GM12878 (cell line): ENCODE measurements around the gene UEVLD. TPM values are rescaled to one million over a fixed set of nuclear protein-coding genes. Genes with fewer than 3 reads are reported as not detected.

Experiments used
- ATF2 ChIP-seq: IDR thresholded peaks from 2 replicates; pipeline ENCODE4 v1.6.1; 2012; ENCODE audit warnings: low read length, inconsistent platforms
- BCL11A ChIP-seq: IDR thresholded peaks from 2 replicates; pipeline ENCODE4 v1.6.1; 2011; ENCODE audit warnings: low read depth, low read length
- BCLAF1 ChIP-seq: fragments of 450-650 bp; IDR thresholded peaks from 2 replicates; pipeline ENCODE4 v1.6.1; 2017; ENCODE audit warnings: antibody characterized with exemption, mild to moderate bottlenecking, moderate library complexity
- CEBPB ChIP-seq, 2 experiments: fragments of 150-350 bp in 1 of 2; IDR thresholded peaks; 2 replicates each; pipeline ENCODE4 v1.6.1; 2012 to 2014; ENCODE audit warnings: low read depth in 2 of 2, low read length in 2 of 2, borderline replicate concordance in 1 of 2, inconsistent platforms in 1 of 2
- CREB1 ChIP-seq: IDR thresholded peaks from 2 replicates; pipeline ENCODE4 v1.6.1; 2012; ENCODE audit warnings: low read depth, mild to moderate bottlenecking, inconsistent platforms
- CREM ChIP-seq: IDR thresholded peaks from 2 replicates; pipeline ENCODE4 v1.6.1; 2014; ENCODE audit warnings: antibody characterized with exemption, low read depth
- GATAD2B ChIP-seq: fragments of 450-650 bp; conservative IDR thresholded peaks from 2 replicates; pipeline ENCODE4 v1.6.1; 2017; ENCODE audit warnings: low read depth, mild to moderate bottlenecking, moderate library complexity
- HDGF ChIP-seq: fragments of 450-650 bp; IDR thresholded peaks from 2 replicates; pipeline ENCODE4 v1.6.1; 2016; ENCODE audit warnings: antibody characterized with exemption
- NR2C2 ChIP-seq: IDR thresholded peaks from 2 replicates; pipeline ENCODE4 v1.6.1; 2011; ENCODE audit warnings: borderline replicate concordance, low read depth; ENCODE audit not compliant: control insufficient read depth, insufficient read length
- POLR2AphosphoS5 ChIP-seq: IDR thresholded peaks from 2 replicates; pipeline ENCODE4 v1.6.1; 2011; ENCODE audit warnings: mild to moderate bottlenecking, low read length, inconsistent platforms
- PRDM15 ChIP-seq: fragments of 450-650 bp; formaldehyde crosslinking; IDR thresholded peaks from 2 replicates; pipeline ENCODE4 v1.4.0; 2020; ENCODE audit warnings: mild to moderate bottlenecking, moderate library complexity
- RCOR1 ChIP-seq: conservative IDR thresholded peaks from 2 replicates; pipeline ENCODE4 v1.6.1; 2012; ENCODE audit warnings: low read depth, low read length, improper control_type of control experiment
- RFX5 ChIP-seq: IDR thresholded peaks from 2 replicates; pipeline ENCODE4 v1.6.1; 2011; ENCODE audit warnings: low read depth, low read length, improper control_type of control experiment
- STAT3 ChIP-seq: IDR thresholded peaks from 2 replicates; pipeline ENCODE4 v1.6.1; 2011; ENCODE audit warnings: low read depth, low read length, improper control_type of control experiment
- TBL1XR1 ChIP-seq: IDR thresholded peaks from 2 replicates; pipeline ENCODE4 v1.6.1; 2012; ENCODE audit warnings: low read depth, low read length, improper control_type of control experiment
- ZBTB4 ChIP-seq: fragments of 450-650 bp; formaldehyde crosslinking; IDR thresholded peaks from 2 replicates; pipeline ENCODE4 v1.4.0; 2022; ENCODE audit warnings: mild to moderate bottlenecking, moderate library complexity
- ZNF24 ChIP-seq: fragments of 450-650 bp; IDR thresholded peaks from 2 replicates; pipeline ENCODE4 v1.6.1; 2017; ENCODE audit warnings: antibody characterized with exemption, mild to moderate bottlenecking
- ZNF622 ChIP-seq: fragments of 450-650 bp; IDR thresholded peaks from 2 replicates; pipeline ENCODE4 v1.6.1; 2017; ENCODE audit warnings: mild to moderate bottlenecking, inconsistent platforms
- ZSCAN29 ChIP-seq: fragments of 450-650 bp; IDR thresholded peaks from 2 replicates; pipeline ENCODE4 v1.6.1; 2017; ENCODE audit warnings: mild to moderate bottlenecking, moderate library complexity
- polyA plus RNA-seq, 11 experiments: library from polyadenylated mRNA; depleted of rRNA in 4 of 11; unstranded in 6 of 11; stranded (reverse) in 5 of 11; fragments of >200 nt; fragmentation: Nextera tagmentation in 4 of 11; fragmentation: Illumina TruSeq in 1 of 11; extraction: Ambion mirVana in 4 of 11; extraction: Trizol in 1 of 11; gene quantifications; 1 replicate in 1 of 11; 2 replicates in 10 of 11; pipeline versions ENCODE4 v1.2.1 to v1.2.3, GENCODE V29; 2011 to 2016; ENCODE audit warnings: inconsistent platforms in 2 of 11, missing spikeins in 2 of 11, low read depth in 1 of 11
- total RNA-seq, 4 experiments: library from RNA; depleted of rRNA in 3 of 4; stranded (reverse); fragments of >200 nt in 3 of 4; fragmentation: Illumina TruSeq in 1 of 4; extraction: Trizol in 1 of 4; gene quantifications; 2 replicates each; pipeline versions ENCODE4 v1.2.1 to v1.2.3, GENCODE V29; 2013 to 2021

Gene UEVLD
- total and polyA plus RNA-seq, 10 of the 15 experiments (the other 5 are each of a cell fraction or from before 2014, with no cell fraction given), result 6.5 to 16.3 (median 13.4) TPM

GRCh38 chr11:18634140-18635032, 45.9 kb upstream of the UEVLD start, which contains the start of gene SPTY2D1 (continued):
- no peak for TF ChIP-seq BCLAF1
- TF ChIP-seq PRDM15 (CRISPR knock-in tag), result no peak
- TF ChIP-seq RCOR1, result no peak
- peak; percentile 98 for TF ChIP-seq CREB1
- TF ChIP-seq GATAD2B, result 0 out of 2 replicates have a peak, but pooled peaks have one; percentile 38
- TF ChIP-seq ZSCAN29, result no peak
- TF ChIP-seq BCL11A, result peak; percentile 31; the same call in 1 of the 2 replicates
- TF ChIP-seq CREM, result peak; percentile 98
- no peak for TF ChIP-seq ZNF622
- no peak for TF ChIP-seq NR2C2
- no peak for TF ChIP-seq CEBPB (IDR thresholded peaks at IDR 0.05; ENCODE audit: borderline replicate concordance in 1 of 2, low read depth in 2 of 2, low read length in 2 of 2)
- TF ChIP-seq ATF2, result no peak
- no peak; the same call in 1 of the 2 replicates for TF ChIP-seq ZBTB4 (CRISPR knock-in tag)
- TF ChIP-seq ZNF24, result no peak
- peak; percentile 9; the same call in 1 of the 2 replicates for TF ChIP-seq TBL1XR1
- TF ChIP-seq POLR2AphosphoS5, result peak; percentile 97
- no peak for TF ChIP-seq RFX5
- no peak for TF ChIP-seq STAT3
- peak; percentile 96 for TF ChIP-seq HDGF
